HepG2 (cell line): ENCODE results near the gene SAXO1. TPM values are rescaled to one million over a fixed set of nuclear protein-coding genes. Genes with fewer than 3 reads are reported as not detected.

Experiments
- MIER3 ChIP-seq: IDR thresholded peaks from 2 replicates; pipeline ENCODE4 v1.6.1; 2016; ENCODE audit warnings: missing compliant biosample characterization, borderline replicate concordance
- MXD1 ChIP-seq: sonication (generic); formaldehyde crosslinking; IDR thresholded peaks from 2 replicates; pipeline ENCODE4 v1.4.0; 2020; ENCODE audit warnings: mild to moderate bottlenecking, missing genetic modification reagents
- RFX1 ChIP-seq: fragments of 450-650 bp; IDR thresholded peaks from 2 replicates; pipeline ENCODE4 v1.6.1; 2017
- SNAPC5 ChIP-seq: sonication (generic); formaldehyde crosslinking; IDR thresholded peaks from 2 replicates; pipeline ENCODE4 v1.8.1; 2023; ENCODE audit warnings: mild to moderate bottlenecking, missing genetic modification reagents, borderline replicate concordance
- ZBTB38 ChIP-seq: sonication (generic); formaldehyde crosslinking; IDR thresholded peaks from 2 replicates; pipeline ENCODE4 v1.5.1; 2020; ENCODE audit warnings: mild to moderate bottlenecking, missing genetic modification reagents
- ZFY ChIP-seq: sonication (generic); formaldehyde crosslinking; IDR thresholded peaks from 2 replicates; pipeline ENCODE4 v1.4.0; 2020; ENCODE audit warnings: missing genetic modification reagents
- ZNF383 ChIP-seq: sonication (generic); formaldehyde crosslinking; IDR thresholded peaks from 2 replicates; pipeline ENCODE4 v1.4.0; 2020; ENCODE audit warnings: missing genetic modification reagents, mild to moderate bottlenecking, borderline replicate concordance
- ZNF446 ChIP-seq: sonication (generic); formaldehyde crosslinking; IDR thresholded peaks from 2 replicates; pipeline ENCODE4 v1.5.0; 2020; ENCODE audit warnings: mild to moderate bottlenecking, missing genetic modification reagents
- ZNF562 ChIP-seq: sonication (generic); formaldehyde crosslinking; IDR thresholded peaks from 2 replicates; pipeline ENCODE4 v1.8.0; 2022; ENCODE audit warnings: missing genetic modification reagents, borderline replicate concordance
- polyA plus RNA-seq, 8 experiments: library from polyadenylated mRNA; depleted of rRNA in 3 of 8; stranded (reverse) in 7 of 8; unstranded in 1 of 8; fragments of >200 nt; fragmentation: Illumina TruSeq in 4 of 8; extraction: Trizol in 4 of 8; gene quantifications; 2 replicates each; pipeline versions ENCODE4 v1.2.1 to v1.2.3, GENCODE V29; 2011 to 2016; ENCODE audit warnings: low read depth in 4 of 8, missing spikeins in 1 of 8, mixed read lengths in 1 of 8; ENCODE audit not compliant: insufficient read depth in 1 of 8
- total RNA-seq, 5 experiments: library from RNA; depleted of rRNA; stranded (reverse); fragments of >200 nt; fragmentation: Illumina TruSeq; extraction: Trizol; gene quantifications; 2 replicates each; pipeline ENCODE4 v1.2.3, GENCODE V29; 2016; ENCODE audit warnings: low read depth in 1 of 5
- TF ChIP-seq, protein P1 (sequence below): sonication (generic); formaldehyde crosslinking; IDR thresholded peaks from 2 replicates; pipeline ENCODE4 v1.9.0; 2021; ENCODE audit warnings: missing genetic modification reagents, borderline replicate concordance
- TF ChIP-seq, protein P2 (sequence below): sonication (generic); formaldehyde crosslinking; IDR thresholded peaks from 2 replicates; pipeline ENCODE4 v1.5.1; 2020; ENCODE audit warnings: mild to moderate bottlenecking, moderate library complexity, missing genetic modification reagents
- TF ChIP-seq, protein P3 (sequence below): sonication (generic); formaldehyde crosslinking; IDR thresholded peaks from 2 replicates; pipeline ENCODE4 v1.4.0; 2020; ENCODE audit warnings: mild to moderate bottlenecking, missing genetic modification reagents
- TF ChIP-seq, protein P4 (sequence below): sonication (generic); formaldehyde crosslinking; IDR thresholded peaks from 2 replicates; pipeline ENCODE4 v1.4.0; 2020; ENCODE audit warnings: missing genetic modification reagents, borderline replicate concordance

Gene SAXO1
- total and polyA plus RNA-seq, 2 of the 13 experiments (the other 11 are each of a cell fraction or from before 2014, with no cell fraction given): not detected

DNA sequence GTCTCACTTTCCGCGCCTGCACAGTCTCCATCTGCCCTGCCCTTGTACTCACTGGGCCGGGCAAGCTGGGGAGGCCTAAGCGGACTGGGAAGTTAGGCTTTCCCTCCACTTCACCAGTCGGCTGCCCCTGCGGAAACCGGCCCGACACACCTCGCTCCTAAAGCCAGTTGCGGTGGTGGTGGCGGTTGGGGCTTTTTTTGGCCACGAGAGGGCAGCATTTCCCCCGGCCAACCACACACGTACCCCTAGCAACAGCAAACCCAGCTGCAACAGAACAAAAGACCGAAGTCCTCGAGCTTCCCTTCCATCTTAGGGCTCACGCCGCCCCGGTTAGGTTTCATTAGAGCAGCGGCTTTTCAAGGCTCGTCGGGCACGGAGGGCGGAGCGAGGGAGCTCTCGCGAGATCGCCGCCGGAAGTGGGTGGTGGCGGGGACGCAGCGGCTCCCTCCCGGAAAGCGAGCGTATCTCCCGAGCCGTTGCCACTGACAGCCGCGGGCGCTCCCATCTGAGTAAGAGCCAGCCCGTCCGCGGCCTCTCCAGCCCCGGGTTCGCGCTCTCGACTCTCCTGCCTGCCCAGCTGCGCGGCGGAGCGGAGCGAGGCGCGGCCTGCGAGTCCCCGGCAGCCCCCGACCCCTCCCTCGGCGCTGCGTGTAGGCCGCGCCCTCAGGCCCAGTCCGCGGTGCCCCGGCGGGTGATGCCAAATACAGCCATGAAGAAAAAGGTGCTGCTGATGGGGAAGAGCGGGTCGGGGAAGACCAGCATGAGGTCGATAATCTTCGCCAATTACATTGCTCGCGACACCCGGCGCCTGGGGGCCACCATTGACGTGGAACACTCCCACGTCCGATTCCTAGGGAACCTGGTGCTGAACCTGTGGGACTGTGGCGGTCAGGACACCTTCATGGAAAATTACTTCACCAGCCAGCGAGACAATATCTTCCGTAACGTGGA is 16.2 kb upstream of the SAXO1 start, which contains the start of gene RRAGA (continued):
- TF ChIP-seq, protein P1, sequence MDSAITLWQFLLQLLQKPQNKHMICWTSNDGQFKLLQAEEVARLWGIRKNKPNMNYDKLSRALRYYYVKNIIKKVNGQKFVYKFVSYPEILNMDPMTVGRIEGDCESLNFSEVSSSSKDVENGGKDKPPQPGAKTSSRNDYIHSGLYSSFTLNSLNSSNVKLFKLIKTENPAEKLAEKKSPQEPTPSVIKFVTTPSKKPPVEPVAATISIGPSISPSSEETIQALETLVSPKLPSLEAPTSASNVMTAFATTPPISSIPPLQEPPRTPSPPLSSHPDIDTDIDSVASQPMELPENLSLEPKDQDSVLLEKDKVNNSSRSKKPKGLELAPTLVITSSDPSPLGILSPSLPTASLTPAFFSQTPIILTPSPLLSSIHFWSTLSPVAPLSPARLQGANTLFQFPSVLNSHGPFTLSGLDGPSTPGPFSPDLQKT (CRISPR knock-in tag): peak; percentile 92
- TF ChIP-seq, protein P2, sequence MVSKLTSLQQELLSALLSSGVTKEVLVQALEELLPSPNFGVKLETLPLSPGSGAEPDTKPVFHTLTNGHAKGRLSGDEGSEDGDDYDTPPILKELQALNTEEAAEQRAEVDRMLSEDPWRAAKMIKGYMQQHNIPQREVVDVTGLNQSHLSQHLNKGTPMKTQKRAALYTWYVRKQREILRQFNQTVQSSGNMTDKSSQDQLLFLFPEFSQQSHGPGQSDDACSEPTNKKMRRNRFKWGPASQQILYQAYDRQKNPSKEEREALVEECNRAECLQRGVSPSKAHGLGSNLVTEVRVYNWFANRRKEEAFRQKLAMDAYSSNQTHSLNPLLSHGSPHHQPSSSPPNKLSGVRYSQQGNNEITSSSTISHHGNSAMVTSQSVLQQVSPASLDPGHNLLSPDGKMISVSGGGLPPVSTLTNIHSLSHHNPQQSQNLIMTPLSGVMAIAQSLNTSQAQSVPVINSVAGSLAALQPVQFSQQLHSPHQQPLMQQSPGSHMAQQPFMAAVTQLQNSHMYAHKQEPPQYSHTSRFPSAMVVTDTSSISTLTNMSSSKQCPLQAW (CRISPR knock-in tag): peak; percentile 95
- TF ChIP-seq ZFY (CRISPR knock-in tag): peak; percentile 98
- TF ChIP-seq, protein P3, sequence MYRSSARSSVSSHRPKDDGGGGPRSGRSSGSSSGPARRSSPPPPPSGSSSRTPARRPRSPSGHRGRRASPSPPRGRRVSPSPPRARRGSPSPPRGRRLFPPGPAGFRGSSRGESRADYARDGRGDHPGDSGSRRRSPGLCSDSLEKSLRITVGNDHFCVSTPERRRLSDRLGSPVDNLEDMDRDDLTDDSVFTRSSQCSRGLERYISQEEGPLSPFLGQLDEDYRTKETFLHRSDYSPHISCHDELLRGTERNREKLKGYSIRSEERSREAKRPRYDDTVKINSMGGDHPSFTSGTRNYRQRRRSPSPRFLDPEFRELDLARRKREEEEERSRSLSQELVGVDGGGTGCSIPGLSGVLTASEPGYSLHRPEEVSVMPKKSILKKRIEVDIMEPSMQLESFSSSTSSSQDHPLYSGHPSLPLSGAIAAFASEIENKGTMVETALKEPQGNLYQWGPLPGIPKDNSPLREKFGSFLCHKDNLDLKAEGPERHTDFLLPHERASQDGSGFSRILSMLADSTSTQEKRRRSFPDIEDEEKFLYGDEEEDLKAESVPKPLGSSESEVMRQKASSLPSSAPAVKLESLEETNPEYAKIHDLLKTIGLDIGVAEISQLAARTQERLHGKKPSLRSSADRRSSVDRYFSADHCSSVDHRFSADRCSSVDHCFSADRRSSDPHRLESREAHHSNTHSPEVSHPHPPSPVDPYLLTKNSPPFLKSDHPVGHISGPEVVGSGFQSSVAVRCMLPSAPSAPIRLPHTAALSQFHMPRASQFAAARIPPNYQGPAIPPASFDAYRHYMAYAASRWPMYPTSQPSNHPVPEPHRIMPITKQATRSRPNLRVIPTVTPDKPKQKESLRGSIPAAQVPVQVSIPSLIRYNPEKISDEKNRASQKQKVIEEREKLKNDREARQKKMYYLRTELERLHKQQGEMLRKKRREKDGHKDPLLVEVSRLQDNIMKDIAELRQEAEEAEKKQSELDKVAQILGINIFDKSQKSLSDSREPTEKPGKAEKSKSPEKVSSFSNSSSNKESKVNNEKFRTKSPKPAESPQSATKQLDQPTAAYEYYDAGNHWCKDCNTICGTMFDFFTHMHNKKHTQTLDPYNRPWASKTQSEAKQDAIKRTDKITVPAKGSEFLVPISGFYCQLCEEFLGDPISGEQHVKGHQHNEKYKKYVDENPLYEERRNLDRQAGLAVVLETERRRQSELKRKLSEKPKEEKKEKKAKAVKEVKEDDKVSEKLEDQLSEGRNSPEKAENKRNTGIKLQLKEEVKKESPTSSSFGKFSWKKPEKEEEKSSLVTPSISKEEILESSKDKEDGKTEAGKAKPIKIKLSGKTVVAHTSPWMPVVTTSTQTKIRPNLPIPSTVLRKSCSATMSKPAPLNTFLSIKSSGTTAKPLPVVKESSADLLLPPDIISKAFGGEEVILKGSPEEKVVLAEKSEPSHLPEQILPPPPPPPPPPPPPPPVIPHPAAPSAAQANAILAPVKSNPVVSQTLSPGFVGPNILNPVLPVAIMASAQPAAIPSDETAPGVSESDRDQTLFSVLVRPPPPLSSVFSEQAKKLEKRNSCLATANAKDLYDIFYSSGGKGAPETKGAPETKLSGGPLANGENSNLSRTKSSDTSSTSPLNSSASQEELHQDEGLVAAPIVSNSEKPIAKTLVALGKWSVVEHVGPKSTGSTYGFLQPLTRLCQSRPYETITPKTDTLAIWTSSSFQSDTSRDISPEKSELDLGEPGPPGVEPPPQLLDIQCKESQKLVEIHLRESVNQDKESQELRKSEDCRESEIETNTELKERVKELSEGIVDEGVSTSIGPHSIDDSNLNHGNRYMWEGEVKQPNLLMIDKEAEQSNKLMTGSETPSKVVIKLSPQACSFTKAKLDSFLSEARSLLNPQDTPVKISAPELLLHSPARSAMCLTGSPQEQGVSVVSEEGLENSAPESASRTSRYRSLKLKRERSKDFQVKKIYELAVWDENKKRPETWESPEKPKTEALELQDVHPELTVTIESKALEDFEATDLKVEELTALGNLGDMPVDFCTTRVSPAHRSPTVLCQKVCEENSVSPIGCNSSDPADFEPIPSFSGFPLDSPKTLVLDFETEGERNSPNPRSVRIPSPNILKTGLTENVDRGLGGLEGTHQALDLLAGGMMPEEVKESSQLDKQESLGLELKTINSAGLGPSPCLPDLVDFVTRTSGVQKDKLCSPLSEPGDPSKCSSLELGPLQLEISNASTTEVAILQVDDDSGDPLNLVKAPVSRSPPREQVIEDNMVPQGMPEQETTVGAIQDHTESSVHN (CRISPR knock-in tag): no peak
- TF ChIP-seq, protein P4, sequence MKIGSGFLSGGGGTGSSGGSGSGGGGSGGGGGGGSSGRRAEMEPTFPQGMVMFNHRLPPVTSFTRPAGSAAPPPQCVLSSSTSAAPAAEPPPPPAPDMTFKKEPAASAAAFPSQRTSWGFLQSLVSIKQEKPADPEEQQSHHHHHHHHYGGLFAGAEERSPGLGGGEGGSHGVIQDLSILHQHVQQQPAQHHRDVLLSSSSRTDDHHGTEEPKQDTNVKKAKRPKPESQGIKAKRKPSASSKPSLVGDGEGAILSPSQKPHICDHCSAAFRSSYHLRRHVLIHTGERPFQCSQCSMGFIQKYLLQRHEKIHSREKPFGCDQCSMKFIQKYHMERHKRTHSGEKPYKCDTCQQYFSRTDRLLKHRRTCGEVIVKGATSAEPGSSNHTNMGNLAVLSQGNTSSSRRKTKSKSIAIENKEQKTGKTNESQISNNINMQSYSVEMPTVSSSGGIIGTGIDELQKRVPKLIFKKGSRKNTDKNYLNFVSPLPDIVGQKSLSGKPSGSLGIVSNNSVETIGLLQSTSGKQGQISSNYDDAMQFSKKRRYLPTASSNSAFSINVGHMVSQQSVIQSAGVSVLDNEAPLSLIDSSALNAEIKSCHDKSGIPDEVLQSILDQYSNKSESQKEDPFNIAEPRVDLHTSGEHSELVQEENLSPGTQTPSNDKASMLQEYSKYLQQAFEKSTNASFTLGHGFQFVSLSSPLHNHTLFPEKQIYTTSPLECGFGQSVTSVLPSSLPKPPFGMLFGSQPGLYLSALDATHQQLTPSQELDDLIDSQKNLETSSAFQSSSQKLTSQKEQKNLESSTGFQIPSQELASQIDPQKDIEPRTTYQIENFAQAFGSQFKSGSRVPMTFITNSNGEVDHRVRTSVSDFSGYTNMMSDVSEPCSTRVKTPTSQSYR: no peak
- no peak for TF ChIP-seq ZNF562
- TF ChIP-seq ZNF383 (CRISPR knock-in tag): no peak
- TF ChIP-seq SNAPC5 (CRISPR knock-in tag): no peak; the same call in 1 of the 2 replicates
- peak; percentile 79 for TF ChIP-seq ZNF446 (CRISPR knock-in tag)
- peak; percentile 92 for TF ChIP-seq RFX1
- peak; percentile 24; the same call in 1 of the 2 replicates for TF ChIP-seq MIER3 (CRISPR knock-in tag)
- no peak for TF ChIP-seq MXD1 (CRISPR knock-in tag)
- TF ChIP-seq ZBTB38 (CRISPR knock-in tag): peak; percentile 94
